Measurements from ENCODE around the gene C1QL3.

Gene C1QL3

DNA sequence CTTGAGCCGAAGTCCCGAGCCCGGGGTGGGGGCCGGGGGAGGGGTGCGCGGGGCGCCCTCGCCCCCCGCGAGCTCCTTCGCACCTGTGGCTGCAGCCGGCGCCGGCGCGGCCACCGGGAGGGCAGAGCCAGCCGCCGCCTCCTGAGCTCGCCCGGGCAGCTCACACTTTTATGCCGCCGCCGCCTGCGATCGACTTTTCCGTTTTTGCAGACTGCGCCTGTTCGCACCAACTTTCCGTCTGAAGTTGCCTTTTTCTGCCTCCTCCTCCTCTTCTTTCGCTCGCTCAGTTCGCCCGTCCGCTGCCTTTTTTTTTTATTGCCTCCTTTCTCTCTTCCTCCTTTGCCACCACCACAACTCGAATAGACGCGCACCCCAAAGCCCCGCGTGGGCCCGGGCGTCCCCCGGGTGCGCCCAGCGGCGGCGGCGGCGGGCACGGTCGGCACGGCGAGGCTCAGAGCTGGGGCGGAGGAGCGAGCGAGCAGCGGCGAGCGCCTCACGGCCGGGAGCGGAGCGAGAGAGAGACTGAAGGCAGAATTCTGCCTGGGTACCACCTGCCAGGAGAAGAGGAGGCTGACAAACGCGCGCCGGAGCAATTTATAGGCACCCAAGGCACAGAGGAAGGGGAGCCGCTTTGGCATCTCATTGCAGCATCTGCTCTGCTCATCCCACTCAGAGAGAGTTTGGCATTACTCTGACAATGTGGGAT is at the start of gene C1QL3:
TSS of gene C1QL3 (minus strand) at position 569 of the 706 bp plus-strand sequence. CDS start 814 bp downstream, outside the sequence.
- Histone ChIP-seq H3K4me1 (ENCODE audit: insufficient read depth, poor library complexity, severe bottlenecking) (no peaks in the 10 kb centered on the region), H3K27ac (ENCODE audit: poor library complexity, severe bottlenecking) (no peak within 1 kb of the TSS), H3K4me3 (ENCODE audit: severe bottlenecking) (peak within 1 kb of the TSS; percentile 15), H3K9me3 (ENCODE audit: severe bottlenecking) (no peaks in the 10 kb centered on the region), H3K36me3 (ENCODE audit: low read depth) (no peaks in the 10 kb centered on the region), H3K27me3 (ENCODE audit: insufficient read depth, poor library complexity, severe bottlenecking) (peaks cover 41% of the 10 kb centered on the region)
- no peak for DNase-seq (ENCODE audit: low spot score)
- peak; percentile 60 for ATAC-seq (ENCODE audit: low read depth)
- TF ChIP-seq, protein P1, sequence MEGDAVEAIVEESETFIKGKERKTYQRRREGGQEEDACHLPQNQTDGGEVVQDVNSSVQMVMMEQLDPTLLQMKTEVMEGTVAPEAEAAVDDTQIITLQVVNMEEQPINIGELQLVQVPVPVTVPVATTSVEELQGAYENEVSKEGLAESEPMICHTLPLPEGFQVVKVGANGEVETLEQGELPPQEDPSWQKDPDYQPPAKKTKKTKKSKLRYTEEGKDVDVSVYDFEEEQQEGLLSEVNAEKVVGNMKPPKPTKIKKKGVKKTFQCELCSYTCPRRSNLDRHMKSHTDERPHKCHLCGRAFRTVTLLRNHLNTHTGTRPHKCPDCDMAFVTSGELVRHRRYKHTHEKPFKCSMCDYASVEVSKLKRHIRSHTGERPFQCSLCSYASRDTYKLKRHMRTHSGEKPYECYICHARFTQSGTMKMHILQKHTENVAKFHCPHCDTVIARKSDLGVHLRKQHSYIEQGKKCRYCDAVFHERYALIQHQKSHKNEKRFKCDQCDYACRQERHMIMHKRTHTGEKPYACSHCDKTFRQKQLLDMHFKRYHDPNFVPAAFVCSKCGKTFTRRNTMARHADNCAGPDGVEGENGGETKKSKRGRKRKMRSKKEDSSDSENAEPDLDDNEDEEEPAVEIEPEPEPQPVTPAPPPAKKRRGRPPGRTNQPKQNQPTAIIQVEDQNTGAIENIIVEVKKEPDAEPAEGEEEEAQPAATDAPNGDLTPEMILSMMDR (IDR thresholded peaks at IDR 0.05; ENCODE audit: poor library complexity, severe bottlenecking), result no peak

DNA sequence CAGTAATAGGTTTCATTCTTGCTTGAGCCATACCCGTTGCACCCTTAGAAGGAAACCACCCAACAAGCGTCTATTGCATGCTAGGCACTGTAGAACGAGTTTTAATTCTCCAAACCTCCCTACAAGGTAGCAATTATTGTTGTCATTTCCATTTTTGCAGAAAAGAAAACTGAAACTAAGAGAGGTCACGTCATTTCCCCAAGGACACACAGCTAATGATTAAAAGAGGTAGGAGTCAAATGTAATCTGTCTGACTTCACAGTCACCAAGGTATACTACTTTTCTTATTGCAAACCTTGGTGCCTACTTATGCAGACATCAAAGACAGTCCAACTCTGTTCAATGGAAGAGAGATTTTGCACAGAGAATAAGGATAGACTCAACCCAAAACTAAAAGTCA is 49.1 kb upstream of the C1QL3 start:
- no peaks in the 10 kb centered on the region for H3K9me3 ChIP-seq (ENCODE audit: severe bottlenecking)
- no peaks in the 10 kb centered on the region for H3K4me1 ChIP-seq (ENCODE audit: insufficient read depth, poor library complexity, severe bottlenecking)
- ATAC-seq (ENCODE audit: low read depth), result no peak
- no peaks in the 10 kb centered on the region for H3K36me3 ChIP-seq (ENCODE audit: low read depth)
- H3K27ac ChIP-seq (ENCODE audit: poor library complexity, severe bottlenecking), result no peak overlapping the region
- H3K4me3 ChIP-seq (ENCODE audit: severe bottlenecking), result no peak overlapping the region
- TF ChIP-seq, protein P1 (IDR thresholded peaks at IDR 0.05; ENCODE audit: poor library complexity, severe bottlenecking), result no peak
- peaks cover 4% of the 10 kb centered on the region for H3K27me3 ChIP-seq (ENCODE audit: insufficient read depth, poor library complexity, severe bottlenecking)
- DNase-seq (ENCODE audit: low spot score), result no peak

DNA sequence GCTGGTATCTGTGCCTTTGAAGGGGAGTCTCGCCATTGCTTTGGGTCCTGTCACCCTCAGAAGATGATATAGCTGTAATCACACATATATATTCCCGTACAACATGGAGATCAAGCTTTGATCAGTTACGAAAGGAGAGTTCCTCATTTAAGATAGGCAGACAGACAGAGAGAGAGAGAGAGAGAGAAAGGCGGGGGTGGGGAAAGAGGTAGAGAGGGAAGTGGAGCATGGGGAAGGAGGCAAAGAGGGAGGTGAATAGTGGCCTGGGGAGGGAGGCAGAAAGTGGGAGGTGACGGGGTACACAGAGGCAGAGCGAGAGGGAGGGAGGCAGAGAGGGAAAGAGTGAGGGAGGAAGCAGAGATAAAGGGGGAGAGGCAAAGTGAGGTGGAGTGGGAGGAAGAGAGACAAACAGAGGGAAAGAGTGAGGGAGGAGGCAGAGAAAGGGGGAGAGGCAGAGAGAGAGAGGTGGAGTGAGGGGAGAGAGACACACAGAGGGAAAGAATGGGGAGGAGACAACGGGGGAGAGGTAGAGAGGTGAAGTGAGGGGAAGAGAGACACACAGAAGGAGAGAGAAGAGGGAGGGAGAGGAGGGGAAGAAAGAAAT is 44.6 kb upstream of the C1QL3 start:
- no peak overlapping the region for H3K4me3 ChIP-seq (ENCODE audit: severe bottlenecking)

DNA sequence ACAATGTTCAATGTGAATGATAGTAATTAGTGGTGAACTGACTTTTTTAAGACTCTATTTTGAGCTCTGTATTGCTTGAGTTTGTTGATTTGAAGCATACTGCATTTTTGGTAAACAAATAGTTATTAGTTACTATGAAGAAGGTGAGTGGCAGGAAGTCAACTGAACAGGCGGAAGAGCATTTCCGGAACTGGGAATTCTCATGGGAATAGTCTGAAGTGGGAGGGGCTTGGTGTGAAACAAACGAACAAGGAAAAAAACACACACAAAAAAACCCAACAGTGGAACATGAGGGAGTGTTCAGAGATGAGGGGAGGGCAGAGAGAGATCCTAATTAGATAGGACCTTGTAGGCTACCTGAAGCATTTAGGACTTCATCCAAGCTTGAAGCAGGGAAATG is 43.9 kb upstream of the C1QL3 start:
- no peaks in the 10 kb centered on the region for H3K9me3 ChIP-seq (ENCODE audit: severe bottlenecking)
- H3K4me3 ChIP-seq (ENCODE audit: severe bottlenecking), result no peak overlapping the region
- ATAC-seq (ENCODE audit: low read depth) (no peak), DNase-seq (ENCODE audit: low spot score) (no peak)
- TF ChIP-seq, protein P1 (IDR thresholded peaks at IDR 0.05; ENCODE audit: poor library complexity, severe bottlenecking), result no peak
- H3K27me3 ChIP-seq (ENCODE audit: insufficient read depth, poor library complexity, severe bottlenecking), result no peaks in the 10 kb centered on the region
- H3K4me1 ChIP-seq (ENCODE audit: insufficient read depth, poor library complexity, severe bottlenecking), result no peaks in the 10 kb centered on the region
- H3K27ac ChIP-seq (ENCODE audit: poor library complexity, severe bottlenecking), result no peak overlapping the region
- H3K36me3 ChIP-seq (ENCODE audit: low read depth), result no peaks in the 10 kb centered on the region

More for the DNA sequence above, 44.6 kb upstream of the C1QL3 start:
- H3K36me3 ChIP-seq (ENCODE audit: low read depth), result no peaks in the 10 kb centered on the region
- TF ChIP-seq, protein P1 (IDR thresholded peaks at IDR 0.05; ENCODE audit: poor library complexity, severe bottlenecking), result no peak
- no peaks in the 10 kb centered on the region for H3K27me3 ChIP-seq (ENCODE audit: insufficient read depth, poor library complexity, severe bottlenecking)
- no peak for ATAC-seq (ENCODE audit: low read depth)
- H3K4me1 ChIP-seq (ENCODE audit: insufficient read depth, poor library complexity, severe bottlenecking), result no peaks in the 10 kb centered on the region
- H3K27ac ChIP-seq (ENCODE audit: poor library complexity, severe bottlenecking), result no peak overlapping the region
- H3K9me3 ChIP-seq (ENCODE audit: severe bottlenecking), result no peaks in the 10 kb centered on the region
- no peak for DNase-seq (ENCODE audit: low spot score)

DNA sequence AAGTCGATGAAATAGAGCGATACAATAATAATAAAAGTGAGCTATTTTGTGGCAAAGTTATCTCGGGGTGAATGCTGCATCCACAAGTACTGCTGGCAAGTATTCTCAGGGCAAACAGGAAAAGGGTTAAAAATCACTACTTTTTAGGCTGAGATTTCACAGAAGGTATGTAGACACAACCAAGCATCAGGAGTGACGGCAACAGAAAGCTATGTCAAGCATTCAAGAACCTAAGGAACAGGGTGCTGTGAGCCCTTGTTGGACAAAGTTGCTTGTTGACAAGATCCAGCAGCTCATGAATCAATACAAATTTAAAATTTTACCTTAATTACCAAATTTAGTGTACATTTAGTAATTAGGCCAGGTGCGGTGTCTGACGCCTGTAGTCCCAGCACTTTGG is 41.2 kb upstream of the C1QL3 start:
- DNase-seq (ENCODE audit: low spot score), result no peak
- H3K27me3 ChIP-seq (ENCODE audit: insufficient read depth, poor library complexity, severe bottlenecking), result no peaks in the 10 kb centered on the region
- TF ChIP-seq, protein P1 (IDR thresholded peaks at IDR 0.05; ENCODE audit: poor library complexity, severe bottlenecking), result no peak
- H3K4me3 ChIP-seq (ENCODE audit: severe bottlenecking), result no peak overlapping the region
- no peak for ATAC-seq (ENCODE audit: low read depth)
- no peaks in the 10 kb centered on the region for H3K36me3 ChIP-seq (ENCODE audit: low read depth)
- no peaks in the 10 kb centered on the region for H3K4me1 ChIP-seq (ENCODE audit: insufficient read depth, poor library complexity, severe bottlenecking)
- no peak overlapping the region for H3K27ac ChIP-seq (ENCODE audit: poor library complexity, severe bottlenecking)
- H3K9me3 ChIP-seq (ENCODE audit: severe bottlenecking), result no peaks in the 10 kb centered on the region

Data from RWPE2 (cell line).